GM12864 (cell line): ENCODE data around the gene GSTM4.

Source experiments
- DNase-seq: peaks from one replicate; pipeline ENCODE4 v3.0.0-alpha.2; 2011; ENCODE audit warnings: low read depth
- H3K4me3 ChIP-seq: 2 replicates; pipeline ENCODE4 v1.5.1; 2011; ENCODE audit warnings: mild to moderate bottlenecking, low read depth, low read length, control low read depth
- TF ChIP-seq, protein P1 (sequence below): IDR thresholded peaks from 2 replicates; pipeline ENCODE4 v1.5.1; 2011; ENCODE audit warnings: low read depth, mild to moderate bottlenecking, moderate library complexity, low read length, control low read depth, inconsistent platforms; ENCODE audit errors: missing control alignments

GSTM4 gene

DNA sequence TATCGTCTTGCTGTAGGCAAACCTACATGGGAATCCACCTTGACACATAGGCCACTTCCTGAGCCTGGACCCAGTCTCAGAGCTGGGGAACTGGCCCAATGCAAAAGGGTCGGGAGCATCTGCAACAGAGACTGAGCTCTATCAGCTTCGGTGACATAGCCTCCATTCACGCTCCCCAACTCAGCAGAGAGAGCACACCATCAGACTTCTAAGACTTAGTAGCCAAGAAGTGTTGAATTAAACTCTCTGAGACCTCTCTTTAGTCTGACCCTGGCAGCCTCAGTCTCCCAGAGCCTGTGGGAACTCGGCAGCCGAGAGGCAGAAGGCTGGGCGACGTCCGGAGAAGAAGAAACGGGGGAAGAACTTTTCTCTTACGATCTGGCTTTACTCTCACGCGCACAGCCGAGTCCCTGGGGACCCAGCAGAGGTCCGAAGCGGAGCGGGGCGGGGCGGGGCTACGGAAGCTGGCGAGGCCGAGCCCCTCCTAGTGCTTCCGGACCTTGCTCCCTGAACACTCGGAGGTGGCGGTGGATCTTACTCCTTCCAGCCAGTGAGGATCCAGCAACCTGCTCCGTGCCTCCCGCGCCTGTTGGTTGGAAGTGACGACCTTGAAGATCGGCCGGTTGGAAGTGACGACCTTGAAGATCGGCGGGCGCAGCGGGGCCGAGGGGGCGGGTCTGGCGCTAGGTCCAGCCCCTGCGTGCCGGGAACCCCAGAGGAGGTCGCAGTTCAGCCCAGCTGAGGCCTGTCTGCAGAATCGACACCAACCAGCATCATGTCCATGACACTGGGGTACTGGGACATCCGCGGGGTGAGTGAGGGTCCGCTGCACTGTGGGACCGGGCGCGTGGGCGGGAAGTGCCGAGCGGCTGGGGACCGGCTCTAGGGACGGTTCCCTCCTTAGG, at the start of gene GSTM4:
Gene GSTM4 (plus strand): TSS at position 485 of the 905 bp plus-strand sequence. CDS start 291 bp downstream, at position 776.
- DNase-seq, result peak; percentile 48
- H3K4me3 ChIP-seq, result peak within 1 kb of the TSS; percentile 70
- TF ChIP-seq, protein P1, sequence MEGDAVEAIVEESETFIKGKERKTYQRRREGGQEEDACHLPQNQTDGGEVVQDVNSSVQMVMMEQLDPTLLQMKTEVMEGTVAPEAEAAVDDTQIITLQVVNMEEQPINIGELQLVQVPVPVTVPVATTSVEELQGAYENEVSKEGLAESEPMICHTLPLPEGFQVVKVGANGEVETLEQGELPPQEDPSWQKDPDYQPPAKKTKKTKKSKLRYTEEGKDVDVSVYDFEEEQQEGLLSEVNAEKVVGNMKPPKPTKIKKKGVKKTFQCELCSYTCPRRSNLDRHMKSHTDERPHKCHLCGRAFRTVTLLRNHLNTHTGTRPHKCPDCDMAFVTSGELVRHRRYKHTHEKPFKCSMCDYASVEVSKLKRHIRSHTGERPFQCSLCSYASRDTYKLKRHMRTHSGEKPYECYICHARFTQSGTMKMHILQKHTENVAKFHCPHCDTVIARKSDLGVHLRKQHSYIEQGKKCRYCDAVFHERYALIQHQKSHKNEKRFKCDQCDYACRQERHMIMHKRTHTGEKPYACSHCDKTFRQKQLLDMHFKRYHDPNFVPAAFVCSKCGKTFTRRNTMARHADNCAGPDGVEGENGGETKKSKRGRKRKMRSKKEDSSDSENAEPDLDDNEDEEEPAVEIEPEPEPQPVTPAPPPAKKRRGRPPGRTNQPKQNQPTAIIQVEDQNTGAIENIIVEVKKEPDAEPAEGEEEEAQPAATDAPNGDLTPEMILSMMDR, result no peak

DNA sequence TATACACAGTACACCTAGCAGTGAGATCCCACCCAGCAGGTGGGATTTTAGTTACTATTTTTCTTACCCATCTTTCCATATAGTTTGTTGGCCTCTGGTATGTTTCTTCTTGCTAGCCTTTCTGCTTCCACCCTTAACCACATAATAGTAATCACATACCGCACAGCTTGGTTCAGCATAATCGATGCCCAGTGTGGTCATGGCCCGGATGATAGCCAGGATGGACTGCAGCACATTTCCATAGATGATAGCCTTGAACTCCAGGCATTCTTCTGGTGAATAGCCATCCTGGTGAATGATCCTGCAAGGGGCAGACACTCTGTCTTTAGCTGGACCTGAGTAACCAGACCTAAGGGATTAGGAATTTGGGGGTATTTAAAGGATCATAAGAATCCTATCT, 46.0 kb upstream of the GSTM4 start:
- H3K4me3 ChIP-seq, result no peak overlapping the region
- DNase-seq, result no peak
- TF ChIP-seq, protein P1, result no peak

DNA sequence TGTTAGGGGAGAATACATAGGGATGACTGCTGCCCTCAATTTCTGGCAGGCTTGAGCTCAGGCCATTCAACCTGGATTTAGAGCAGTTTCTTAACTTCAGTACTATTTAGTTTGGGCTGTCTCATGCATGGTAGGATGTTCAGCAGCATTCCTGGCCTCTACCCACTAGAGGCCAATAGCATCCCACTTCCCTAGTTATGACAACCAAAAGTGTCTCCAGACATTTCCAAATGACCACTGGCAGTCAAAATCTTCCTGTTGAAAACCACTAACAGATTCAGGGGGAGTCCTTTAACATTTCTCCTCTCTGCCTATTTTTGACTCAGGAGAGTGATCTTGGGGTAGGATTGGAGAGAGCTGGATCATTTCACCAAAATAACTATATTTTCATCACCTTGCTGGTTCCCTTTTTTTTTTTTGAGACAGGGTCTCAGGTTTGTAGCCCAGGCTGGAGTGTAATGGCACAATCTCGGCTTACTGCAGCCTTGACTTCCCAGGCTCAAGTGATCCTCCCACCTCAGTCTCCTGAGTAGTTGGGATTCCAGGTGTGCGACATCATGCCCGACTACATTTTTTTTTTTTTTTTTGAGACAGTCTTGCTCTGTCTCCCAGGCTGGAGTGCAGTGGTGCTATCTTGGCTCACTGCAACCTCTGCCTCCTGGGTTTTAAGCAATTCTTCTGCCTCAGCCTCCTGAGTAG, 45.1 kb upstream of the GSTM4 start:
- TF ChIP-seq, protein P1, result no peak
- DNase-seq, result no peak
- no peak overlapping the region for H3K4me3 ChIP-seq

DNA sequence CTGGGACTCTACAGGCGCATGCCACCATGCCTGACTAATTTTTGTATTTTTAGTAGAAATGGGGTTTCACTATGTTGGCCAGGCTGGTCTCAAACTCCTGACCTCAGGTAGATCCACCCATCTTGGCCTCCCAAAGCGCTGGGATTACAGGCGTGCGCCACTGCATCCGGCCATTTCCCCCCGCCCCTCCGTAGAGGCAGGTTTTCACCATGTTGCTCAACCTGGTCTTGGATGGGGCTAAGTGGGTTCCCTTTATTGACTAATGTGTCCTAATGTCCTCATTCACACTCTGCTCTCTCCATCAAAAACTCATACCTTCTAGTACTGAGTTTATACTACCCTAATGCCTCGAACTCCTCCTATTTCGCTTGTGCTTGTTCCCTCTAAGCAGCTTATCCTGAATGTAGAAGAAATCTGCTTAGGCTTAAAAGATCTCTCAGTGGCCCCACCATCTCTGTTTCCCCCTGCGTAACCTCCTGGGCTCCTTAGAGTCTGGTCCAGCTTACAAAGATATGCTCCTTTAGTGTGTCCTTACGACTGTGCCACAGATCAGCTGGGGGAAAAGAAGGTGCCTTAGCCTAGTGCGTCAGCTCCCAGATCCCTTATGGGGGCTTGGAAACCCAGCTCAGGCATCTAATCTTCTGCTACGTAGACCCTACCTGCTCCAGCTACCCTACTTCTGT, 44.5 kb upstream of the GSTM4 start:
- DNase-seq, result no peak
- no peak overlapping the region for H3K4me3 ChIP-seq
- TF ChIP-seq, protein P1, result no peak

DNA sequence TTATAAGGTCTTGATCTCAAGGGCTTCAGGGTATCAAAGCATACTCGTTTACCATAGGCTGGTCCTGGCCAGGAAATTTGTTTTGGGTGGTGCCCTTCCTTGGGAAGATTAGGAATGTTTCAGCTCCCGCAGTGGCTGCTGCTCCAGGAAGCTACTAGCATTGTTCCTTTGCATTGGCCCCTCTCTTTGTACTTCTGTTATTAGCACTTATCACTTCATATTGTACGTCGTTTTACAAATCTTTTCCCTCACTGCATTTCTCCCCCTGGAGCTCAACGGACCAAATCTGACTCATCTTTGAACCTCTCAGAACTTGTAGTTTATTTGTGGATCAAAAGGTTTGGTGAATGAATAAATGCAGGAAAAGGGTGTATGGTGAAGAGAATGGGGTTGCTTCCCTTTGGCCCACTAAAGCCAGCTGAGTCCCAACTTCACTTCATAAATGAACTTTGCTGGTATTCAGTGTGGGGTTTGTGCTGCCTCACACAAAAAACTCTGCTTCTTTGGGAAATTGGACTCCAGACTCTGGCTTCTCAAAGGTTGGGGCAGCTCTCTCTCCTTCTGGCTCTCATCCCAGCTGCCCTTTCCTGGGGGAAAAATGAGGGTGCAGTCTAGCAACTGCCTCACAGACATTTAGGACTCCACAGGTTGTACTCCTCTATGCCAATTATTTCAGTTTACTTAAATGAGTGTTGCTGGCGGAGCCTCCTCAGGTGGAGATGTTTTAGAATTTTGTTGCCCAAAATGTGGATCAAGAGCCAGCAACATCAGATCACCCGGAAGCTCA, 42.3 kb upstream of the GSTM4 start:
- H3K4me3 ChIP-seq, result no peak overlapping the region
- DNase-seq, result no peak
- TF ChIP-seq, protein P1, result no peak

DNA sequence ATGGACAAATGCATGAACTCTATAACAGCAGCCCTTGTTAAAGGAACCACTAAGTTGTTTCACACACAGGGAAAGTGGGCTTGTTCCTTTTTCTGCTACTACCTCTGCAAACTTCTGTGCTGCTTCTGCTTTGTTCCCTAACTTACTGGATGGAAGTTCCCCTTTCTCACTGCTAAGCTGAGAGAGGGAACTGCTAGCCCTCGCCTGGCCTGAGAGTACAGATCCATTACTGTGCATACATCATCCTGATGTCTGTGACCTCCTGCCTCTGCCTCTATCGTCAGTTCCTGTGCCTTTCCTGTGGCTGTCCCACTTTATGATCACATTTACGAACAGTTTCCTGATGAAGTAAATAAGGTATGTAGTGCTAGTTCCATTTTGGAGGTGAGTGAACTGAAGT, 40.0 kb upstream of the GSTM4 start:
- TF ChIP-seq, protein P1, result no peak
- H3K4me3 ChIP-seq, result no peak overlapping the region
- no peak for DNase-seq
